B cell (primary cell): ENCODE results near the gene ARHGDIA. TPM values are rescaled to one million over a fixed set of nuclear protein-coding genes. Genes with fewer than 3 reads are reported as not detected.

Experiments used
- ATAC-seq: fragments of 200-7000 bp; cut with Tn5 transposase; one replicate; pipeline ENCODE4 v1.10.0; 2021; ENCODE audit warnings: low read depth, mild to moderate bottlenecking, moderate number of reproducible peaks, moderate library complexity
- CTCF ChIA-PET: fragments of 350-600 bp; sonication (Branson Sonifier 250); formaldehyde crosslinking; loops from one replicate; lab custom pipeline; 2021; ENCODE audit warnings: antibody characterized with exemption, inconsistent platforms; lab: Charles Lee
- POLR2A ChIA-PET: fragments of 350-600 bp; sonication (Branson Sonifier 250); formaldehyde crosslinking; loops from one replicate; lab custom pipeline; 2021; ENCODE audit warnings: antibody characterized with exemption; lab: Charles Lee
- DNase-seq: peaks from one replicate; pipeline ENCODE4 v3.0.0; 2013
- H2AFZ ChIP-seq: 2 replicates; pipeline ENCODE4 v1.6.1; 2012; ENCODE audit warnings: mild to moderate bottlenecking, low read depth, low read length; ENCODE audit not compliant: insufficient read depth, poor library complexity, severe bottlenecking
- H3K27ac ChIP-seq, 2 donors: 1 replicate in 1 of 2; 2 replicates in 1 of 2; pipeline ENCODE4 v1.5.1; 2012 to 2013; ENCODE audit warnings: low read length in 2 of 2, mild to moderate bottlenecking in 2 of 2, moderate library complexity in 1 of 2
- H3K27me3 ChIP-seq, 4 experiments: fragments of 200-600 bp in 1 of 4; sonication (generic) in 1 of 4; replicated peaks in 1 of 4; 1 replicate in 2 of 4; 2 replicates in 2 of 4; pipeline versions ENCODE4 v1.6.1 to v1.7.0; 2013 to 2016; ENCODE audit warnings: low read length in 3 of 4, mild to moderate bottlenecking in 2 of 4, mixed read lengths in 1 of 4, moderate library complexity in 1 of 4; ENCODE audit not compliant: insufficient read depth in 4 of 4, control insufficient read depth in 3 of 4; ENCODE audit errors: control extremely low read depth in 1 of 4
- H3K36me3 ChIP-seq, 2 experiments: replicated peaks in 1 of 2; 1 replicate in 1 of 2; 2 replicates in 1 of 2; pipeline versions ENCODE4 v1.6.1 to v1.7.1; 2013; ENCODE audit warnings: low read length in 1 of 2; ENCODE audit not compliant: insufficient read depth in 2 of 2, control insufficient read depth in 1 of 2; ENCODE audit errors: control extremely low read depth in 1 of 2, extremely low read depth in 1 of 2
- H3K4me1 ChIP-seq, 2 donors: fragments of 200-600 bp in 1 of 2; sonication (generic) in 1 of 2; 1 replicate in 1 of 2; 2 replicates in 1 of 2; pipeline versions ENCODE4 v1.5.1 to v1.6.1; 2013 to 2017; ENCODE audit warnings: low read length in 2 of 2; ENCODE audit not compliant: control insufficient read depth in 2 of 2, insufficient read depth in 2 of 2
- H3K4me2 ChIP-seq: replicated peaks from 2 replicates; pipeline ENCODE3; 2012; ENCODE audit warnings: mild to moderate bottlenecking, low read depth, low read length; ENCODE audit not compliant: poor library complexity, severe bottlenecking
- H3K4me3 ChIP-seq, 5 experiments: fragments of 200-600 bp in 1 of 5; sonication (generic) in 1 of 5; 1 replicate in 3 of 5; 2 replicates in 2 of 5; pipeline versions ENCODE4 v1.5.1 to v1.7.0; 2011 to 2016; ENCODE audit warnings: low read length in 4 of 5, mild to moderate bottlenecking in 4 of 5, low read depth in 2 of 5, control low read depth in 1 of 5, moderate library complexity in 1 of 5; ENCODE audit not compliant: insufficient read depth in 1 of 5; ENCODE audit errors: control extremely low read depth in 1 of 5, extremely low read depth in 1 of 5
- H3K79me2 ChIP-seq: fragments of 200-600 bp; sonication (generic); one replicate; pipeline ENCODE4 v1.6.0; 2016; ENCODE audit warnings: low read length; ENCODE audit not compliant: control insufficient read depth, insufficient read depth
- H3K9ac ChIP-seq: fragments of 200-600 bp; sonication (generic); 2 replicates; pipeline ENCODE4 v1.6.1; 2017; ENCODE audit warnings: mild to moderate bottlenecking, low read length, moderate library complexity
- H3K9me3 ChIP-seq, 3 donors: one replicate each; pipeline versions ENCODE4 v1.6.1 to v1.7.1; 2013; ENCODE audit warnings: low read length in 2 of 3; ENCODE audit not compliant: control insufficient read depth in 2 of 3, insufficient read depth in 1 of 3; ENCODE audit errors: control extremely low read depth in 1 of 3
- H4K20me1 ChIP-seq: 2 replicates; pipeline ENCODE4 v1.6.0; 2012; ENCODE audit warnings: mild to moderate bottlenecking, low read length; ENCODE audit not compliant: insufficient read depth, control insufficient read depth, poor library complexity, severe bottlenecking
- H3K27ac Mint-ChIP-seq: one replicate; pipeline ENCODE4 v1.8.0; 2021; ENCODE audit warnings: mixed read lengths
- H3K27me3 Mint-ChIP-seq: one replicate; pipeline ENCODE4 v1.8.0; 2021; ENCODE audit warnings: mixed read lengths
- H3K4me1 Mint-ChIP-seq: one replicate; pipeline ENCODE4 v1.8.0; 2021; ENCODE audit warnings: mixed read lengths
- H3K4me3 Mint-ChIP-seq: one replicate; pipeline ENCODE4 v1.8.0; 2021; ENCODE audit warnings: mixed read lengths
- H3K9me3 Mint-ChIP-seq: one replicate; pipeline ENCODE4 v1.8.0; 2022; ENCODE audit warnings: mixed read lengths; ENCODE audit not compliant: insufficient read depth
- EZH2 ChIP-seq: IDR thresholded peaks from 2 replicates; pipeline ENCODE4 v1.6.1; 2012; ENCODE audit warnings: borderline replicate concordance, low read depth, mild to moderate bottlenecking, moderate library complexity, low read length; ENCODE audit not compliant: insufficient read depth, poor library complexity, severe bottlenecking
- WGBS: methylation state at CpG from one replicate; pipeline ENCODE4 v1.1.5; 2013; ENCODE audit warnings: missing lambda C conversion rate; ENCODE audit not compliant: insufficient coverage; 5-methylcytosine and 5-hydroxymethylcytosine counted together
- intact Hi-C: fragments of 100-400 bp; cut with micrococcal nuclease; formaldehyde crosslinking; loops from one replicate; pipeline ENCODE4 v1.10.0; 2022
- polyA plus RNA-seq: library from polyadenylated mRNA; depleted of rRNA; stranded (reverse); fragments of >200 nt; gene quantifications from 2 replicates; pipeline ENCODE4 v1.2.3, GENCODE V29; 2012
- total RNA-seq, 2 donors: library from RNA; stranded (reverse); fragments of 120-200 nt in 1 of 2; gene quantifications; 1 replicate in 1 of 2; 2 replicates in 1 of 2; pipeline versions ENCODE4 v1.2.3 to v1.2.4, GENCODE V29; 2013 to 2022
- TF ChIP-seq, protein P1 (sequence below): fragments of 200-600 bp; IDR thresholded peaks from one replicate; pipeline ENCODE4 v1.8.0; 2022; ENCODE audit warnings: antibody characterized with exemption, mild to moderate bottlenecking

The ARHGDIA gene
- total and polyA plus RNA-seq, 2 donors (not counting 1 experiment from before 2014, with no cell fraction given) = 262 to 510 TPM

DNA sequence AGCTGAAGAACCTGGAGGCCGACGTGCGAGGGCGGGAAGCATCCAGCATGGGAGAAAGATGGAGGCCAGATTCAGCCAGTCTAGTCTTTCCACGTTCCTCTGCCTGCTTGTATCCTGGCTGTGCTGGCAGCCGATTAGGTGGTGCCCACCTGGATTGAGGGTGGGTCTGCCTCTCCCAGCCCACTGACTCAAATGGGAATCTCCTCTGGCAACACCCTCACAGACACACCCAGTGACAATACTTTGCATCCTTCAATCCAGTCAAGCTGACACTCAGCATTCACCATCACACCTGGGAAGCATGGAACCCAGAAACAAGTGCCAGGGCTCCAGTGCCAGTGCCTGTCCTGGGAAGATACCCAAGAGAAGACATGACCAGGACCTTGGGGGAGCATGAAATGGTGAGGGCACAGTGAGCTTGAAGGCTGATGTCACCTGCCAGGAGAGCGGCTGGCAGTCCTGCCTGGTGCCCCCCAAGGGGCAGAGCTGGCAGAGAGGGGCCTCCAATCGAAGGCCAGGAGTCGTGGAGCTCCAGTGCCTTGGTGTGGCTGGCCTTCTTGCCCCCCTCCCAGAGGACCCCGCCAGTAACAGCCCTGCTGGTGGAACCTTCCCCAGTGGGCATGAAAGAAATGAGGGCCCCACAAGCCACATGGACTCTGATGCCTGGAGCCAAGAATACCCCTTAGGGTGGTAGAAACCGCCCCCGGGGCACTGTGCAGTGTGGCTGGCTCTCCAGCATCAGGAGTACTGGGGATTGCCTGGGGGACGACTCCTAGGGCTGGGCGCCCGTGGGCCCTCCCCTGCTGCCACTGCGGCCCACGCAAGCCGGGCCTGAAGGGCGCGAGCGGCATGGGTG, 30.3 kb upstream of the ARHGDIA start:
- H2AFZ ChIP-seq = no peak overlapping the region
- Mint-ChIP-seq H3K4me3 (peak overlapping the region; percentile 36), H3K9me3 (no peaks in the 10 kb centered on the region), H3K4me1 (peaks cover 5% of the 10 kb centered on the region), H3K27ac (no peak overlapping the region), H3K27me3 (peaks cover 7% of the 10 kb centered on the region)
- CTCF ChIA-PET = no interaction called here
- H3K4me1 ChIP-seq = peaks cover 6 to 15% of the 10 kb centered on the region in 2 donors
- POLR2A ChIA-PET = no interaction called here
- no peak overlapping the region for H3K4me3 ChIP-seq
- no peak for ATAC-seq
- H3K36me3 ChIP-seq = peaks cover 0 to 43% of the 10 kb centered on the region in 2 experiments
- TF ChIP-seq EZH2 = no peak
- TF ChIP-seq, protein P1, sequence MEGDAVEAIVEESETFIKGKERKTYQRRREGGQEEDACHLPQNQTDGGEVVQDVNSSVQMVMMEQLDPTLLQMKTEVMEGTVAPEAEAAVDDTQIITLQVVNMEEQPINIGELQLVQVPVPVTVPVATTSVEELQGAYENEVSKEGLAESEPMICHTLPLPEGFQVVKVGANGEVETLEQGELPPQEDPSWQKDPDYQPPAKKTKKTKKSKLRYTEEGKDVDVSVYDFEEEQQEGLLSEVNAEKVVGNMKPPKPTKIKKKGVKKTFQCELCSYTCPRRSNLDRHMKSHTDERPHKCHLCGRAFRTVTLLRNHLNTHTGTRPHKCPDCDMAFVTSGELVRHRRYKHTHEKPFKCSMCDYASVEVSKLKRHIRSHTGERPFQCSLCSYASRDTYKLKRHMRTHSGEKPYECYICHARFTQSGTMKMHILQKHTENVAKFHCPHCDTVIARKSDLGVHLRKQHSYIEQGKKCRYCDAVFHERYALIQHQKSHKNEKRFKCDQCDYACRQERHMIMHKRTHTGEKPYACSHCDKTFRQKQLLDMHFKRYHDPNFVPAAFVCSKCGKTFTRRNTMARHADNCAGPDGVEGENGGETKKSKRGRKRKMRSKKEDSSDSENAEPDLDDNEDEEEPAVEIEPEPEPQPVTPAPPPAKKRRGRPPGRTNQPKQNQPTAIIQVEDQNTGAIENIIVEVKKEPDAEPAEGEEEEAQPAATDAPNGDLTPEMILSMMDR = no peak
- H3K27ac ChIP-seq = no peak overlapping the region
- no peaks in the 10 kb centered on the region for H3K79me2 ChIP-seq
- DNase-seq = no peak
- WGBS = 60% methylated on average over 21 of the region's 21 CpGs
- H4K20me1 ChIP-seq = no peaks in the 10 kb centered on the region
- H3K4me2 ChIP-seq = peak overlapping the region; percentile 65
- intact Hi-C loops = no loop called here
- H3K9ac ChIP-seq = no peak overlapping the region
- H3K9me3 ChIP-seq = no peaks in the 10 kb centered on the region
- peaks cover 0 to 20% (median 7%) of the 10 kb centered on the region in 4 experiments for H3K27me3 ChIP-seq

GRCh38 chr17:81900181-81900820, 29.2 kb upstream of the ARHGDIA start:
- Histone ChIP-seq H3K4me3 (no peak overlapping the region), H2AFZ (no peak overlapping the region), H3K79me2 (no peaks in the 10 kb centered on the region), H3K9me3 (no peaks in the 10 kb centered on the region), H4K20me1 (no peaks in the 10 kb centered on the region), H3K4me1 (peaks cover 6 to 15% of the 10 kb centered on the region in 2 donors), H3K27me3 (peaks cover 0 to 20% (median 7%) of the 10 kb centered on the region in 4 experiments), H3K36me3 (peaks cover 0 to 45% of the 10 kb centered on the region in 2 experiments), H3K4me2 (no peak overlapping the region), H3K27ac (no peak overlapping the region), H3K9ac (no peak overlapping the region)
- intact Hi-C loops = no loop called here
- Mint-ChIP-seq H3K9me3 (no peaks in the 10 kb centered on the region), H3K4me1 (peaks cover 5% of the 10 kb centered on the region), H3K27ac (no peak overlapping the region), H3K4me3 (no peak overlapping the region), H3K27me3 (peaks cover 7% of the 10 kb centered on the region)
- no peak for TF ChIP-seq EZH2
- TF ChIP-seq, protein P1 = no peak
- no peak for ATAC-seq
- CTCF ChIA-PET = no interaction called here
- POLR2A ChIA-PET = no interaction called here
- no peak for DNase-seq
- WGBS = 92% methylated on average over 14 of the region's 18 CpGs
